ENCODE data around the gene WIPF2.

WIPF2 gene

DNA sequence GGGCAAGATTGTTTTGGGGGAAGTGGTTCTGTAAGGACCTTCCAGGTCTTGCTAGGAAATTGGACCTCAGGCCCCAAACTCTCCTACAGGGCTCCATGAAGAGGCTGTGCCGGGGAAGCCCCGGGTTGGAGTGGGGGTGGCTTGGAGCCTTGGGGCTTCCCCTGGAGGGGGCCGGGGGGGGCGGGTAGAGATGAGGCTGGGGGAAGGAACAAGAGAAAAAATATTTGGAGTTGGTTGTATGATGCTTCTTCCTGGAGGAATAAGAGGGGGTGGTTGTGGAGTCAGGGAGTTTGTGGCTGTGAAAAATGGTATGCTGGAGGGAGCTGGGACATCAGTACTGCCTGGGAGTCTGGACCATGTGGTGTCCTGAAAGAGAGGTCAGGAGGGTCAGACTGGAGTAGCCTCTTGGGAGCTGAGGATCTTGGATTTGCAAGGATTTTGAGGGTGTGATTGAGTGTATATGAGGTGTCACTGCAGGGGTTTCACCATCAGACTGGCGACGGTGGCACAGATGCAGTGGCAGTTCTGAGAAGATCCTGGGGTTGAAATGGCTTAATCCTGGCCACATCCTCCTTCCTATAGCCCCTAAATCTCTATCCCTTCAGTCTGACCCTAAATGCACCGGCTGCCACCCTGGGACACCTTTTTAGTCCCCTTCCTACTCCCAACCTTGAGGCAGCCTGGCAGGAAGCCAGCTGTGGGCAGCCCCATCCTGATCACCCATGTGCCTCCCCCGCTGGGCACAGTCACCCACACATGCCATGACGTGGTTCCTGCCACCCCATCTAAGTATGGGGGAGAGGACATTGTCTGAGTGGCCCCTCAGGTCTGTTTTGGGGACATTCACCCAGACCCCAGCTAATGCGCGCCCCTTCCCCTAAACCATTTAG is 100.8 kb downstream of the WIPF2 start (continued):
- TF ChIP-seq, protein P1, sequence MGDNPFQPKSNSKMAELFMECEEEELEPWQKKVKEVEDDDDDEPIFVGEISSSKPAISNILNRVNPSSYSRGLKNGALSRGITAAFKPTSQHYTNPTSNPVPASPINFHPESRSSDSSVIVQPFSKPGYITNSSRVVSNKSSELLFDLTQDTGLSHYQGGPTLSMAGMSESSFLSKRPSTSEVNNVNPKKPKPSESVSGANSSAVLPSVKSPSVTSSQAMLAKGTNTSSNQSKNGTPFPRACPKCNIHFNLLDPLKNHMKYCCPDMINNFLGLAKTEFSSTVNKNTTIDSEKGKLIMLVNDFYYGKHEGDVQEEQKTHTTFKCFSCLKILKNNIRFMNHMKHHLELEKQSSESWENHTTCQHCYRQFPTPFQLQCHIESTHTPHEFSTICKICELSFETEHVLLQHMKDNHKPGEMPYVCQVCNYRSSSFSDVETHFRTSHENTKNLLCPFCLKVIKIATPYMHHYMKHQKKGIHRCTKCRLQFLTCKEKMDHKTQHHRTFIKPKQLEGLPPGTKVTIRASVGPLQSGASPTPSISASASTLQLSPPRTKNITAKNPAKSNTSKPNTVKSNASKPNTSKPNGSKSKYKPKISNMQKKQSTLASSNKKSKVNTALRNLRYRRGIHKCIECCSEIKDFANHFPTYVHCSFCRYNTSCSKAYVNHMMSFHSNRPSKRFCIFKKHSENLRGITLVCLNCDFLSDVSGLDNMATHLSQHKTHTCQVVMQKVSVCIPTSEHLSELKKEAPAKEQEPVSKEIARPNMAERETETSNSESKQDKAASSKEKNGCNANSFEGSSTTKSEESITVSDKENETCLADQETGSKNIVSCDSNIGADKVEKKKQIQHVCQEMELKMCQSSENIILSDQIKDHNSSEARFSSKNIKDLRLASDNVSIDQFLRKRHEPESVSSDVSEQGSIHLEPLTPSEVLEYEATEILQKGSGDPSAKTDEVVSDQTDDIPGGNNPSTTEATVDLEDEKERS (tag by site-specific recombination; IDR thresholded peaks at IDR 0.05), result no peak
- TF ChIP-seq ZNF600 (tag by site-specific recombination; IDR thresholded peaks at IDR 0.05), result 0 out of 2 replicates have a peak, but pooled peaks have one; percentile 21
- TF ChIP-seq, protein P2, sequence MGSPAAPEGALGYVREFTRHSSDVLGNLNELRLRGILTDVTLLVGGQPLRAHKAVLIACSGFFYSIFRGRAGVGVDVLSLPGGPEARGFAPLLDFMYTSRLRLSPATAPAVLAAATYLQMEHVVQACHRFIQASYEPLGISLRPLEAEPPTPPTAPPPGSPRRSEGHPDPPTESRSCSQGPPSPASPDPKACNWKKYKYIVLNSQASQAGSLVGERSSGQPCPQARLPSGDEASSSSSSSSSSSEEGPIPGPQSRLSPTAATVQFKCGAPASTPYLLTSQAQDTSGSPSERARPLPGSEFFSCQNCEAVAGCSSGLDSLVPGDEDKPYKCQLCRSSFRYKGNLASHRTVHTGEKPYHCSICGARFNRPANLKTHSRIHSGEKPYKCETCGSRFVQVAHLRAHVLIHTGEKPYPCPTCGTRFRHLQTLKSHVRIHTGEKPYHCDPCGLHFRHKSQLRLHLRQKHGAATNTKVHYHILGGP (tag by site-specific recombination; IDR thresholded peaks at IDR 0.05), result no peak
- TF ChIP-seq ZNF324 (tag by site-specific recombination; IDR thresholded peaks at IDR 0.05), result no peak
- no peak for TF ChIP-seq ZNF48 (tag by site-specific recombination; IDR thresholded peaks at IDR 0.05)
- TF ChIP-seq ZNF202 (tag by site-specific recombination; IDR thresholded peaks at IDR 0.05; ENCODE audit: borderline replicate concordance), result no peak
- TF ChIP-seq, protein P3, sequence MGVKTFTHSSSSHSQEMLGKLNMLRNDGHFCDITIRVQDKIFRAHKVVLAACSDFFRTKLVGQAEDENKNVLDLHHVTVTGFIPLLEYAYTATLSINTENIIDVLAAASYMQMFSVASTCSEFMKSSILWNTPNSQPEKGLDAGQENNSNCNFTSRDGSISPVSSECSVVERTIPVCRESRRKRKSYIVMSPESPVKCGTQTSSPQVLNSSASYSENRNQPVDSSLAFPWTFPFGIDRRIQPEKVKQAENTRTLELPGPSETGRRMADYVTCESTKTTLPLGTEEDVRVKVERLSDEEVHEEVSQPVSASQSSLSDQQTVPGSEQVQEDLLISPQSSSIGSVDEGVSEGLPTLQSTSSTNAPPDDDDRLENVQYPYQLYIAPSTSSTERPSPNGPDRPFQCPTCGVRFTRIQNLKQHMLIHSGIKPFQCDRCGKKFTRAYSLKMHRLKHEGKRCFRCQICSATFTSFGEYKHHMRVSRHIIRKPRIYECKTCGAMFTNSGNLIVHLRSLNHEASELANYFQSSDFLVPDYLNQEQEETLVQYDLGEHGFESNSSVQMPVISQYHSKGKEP (tag by site-specific recombination; IDR thresholded peaks at IDR 0.05), result no peak
- no peak for TF ChIP-seq SETDB1 (IDR thresholded peaks at IDR 0.05; ENCODE audit: insufficient read length, low read length)
- no peak for TF ChIP-seq ZNF785 (tag by site-specific recombination; IDR thresholded peaks at IDR 0.05)
- TF ChIP-seq, protein P4, sequence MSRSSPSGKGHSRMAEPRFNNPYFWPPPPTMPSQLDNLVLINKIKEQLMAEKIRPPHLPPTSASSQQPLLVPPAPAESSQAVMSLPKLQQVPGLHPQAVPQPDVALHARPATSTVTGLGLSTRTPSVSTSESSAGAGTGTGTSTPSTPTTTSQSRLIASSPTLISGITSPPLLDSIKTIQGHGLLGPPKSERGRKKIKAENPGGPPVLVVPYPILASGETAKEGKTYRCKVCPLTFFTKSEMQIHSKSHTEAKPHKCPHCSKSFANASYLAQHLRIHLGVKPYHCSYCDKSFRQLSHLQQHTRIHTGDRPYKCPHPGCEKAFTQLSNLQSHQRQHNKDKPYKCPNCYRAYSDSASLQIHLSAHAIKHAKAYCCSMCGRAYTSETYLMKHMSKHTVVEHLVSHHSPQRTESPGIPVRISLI (tag by site-specific recombination; IDR thresholded peaks at IDR 0.05), result no peak
- no peak for TF ChIP-seq ZNF629 (tag by site-specific recombination; IDR thresholded peaks at IDR 0.05)
- no peak for TF ChIP-seq GFI1B (tag by site-specific recombination; IDR thresholded peaks at IDR 0.05)
- TF ChIP-seq, protein P5, sequence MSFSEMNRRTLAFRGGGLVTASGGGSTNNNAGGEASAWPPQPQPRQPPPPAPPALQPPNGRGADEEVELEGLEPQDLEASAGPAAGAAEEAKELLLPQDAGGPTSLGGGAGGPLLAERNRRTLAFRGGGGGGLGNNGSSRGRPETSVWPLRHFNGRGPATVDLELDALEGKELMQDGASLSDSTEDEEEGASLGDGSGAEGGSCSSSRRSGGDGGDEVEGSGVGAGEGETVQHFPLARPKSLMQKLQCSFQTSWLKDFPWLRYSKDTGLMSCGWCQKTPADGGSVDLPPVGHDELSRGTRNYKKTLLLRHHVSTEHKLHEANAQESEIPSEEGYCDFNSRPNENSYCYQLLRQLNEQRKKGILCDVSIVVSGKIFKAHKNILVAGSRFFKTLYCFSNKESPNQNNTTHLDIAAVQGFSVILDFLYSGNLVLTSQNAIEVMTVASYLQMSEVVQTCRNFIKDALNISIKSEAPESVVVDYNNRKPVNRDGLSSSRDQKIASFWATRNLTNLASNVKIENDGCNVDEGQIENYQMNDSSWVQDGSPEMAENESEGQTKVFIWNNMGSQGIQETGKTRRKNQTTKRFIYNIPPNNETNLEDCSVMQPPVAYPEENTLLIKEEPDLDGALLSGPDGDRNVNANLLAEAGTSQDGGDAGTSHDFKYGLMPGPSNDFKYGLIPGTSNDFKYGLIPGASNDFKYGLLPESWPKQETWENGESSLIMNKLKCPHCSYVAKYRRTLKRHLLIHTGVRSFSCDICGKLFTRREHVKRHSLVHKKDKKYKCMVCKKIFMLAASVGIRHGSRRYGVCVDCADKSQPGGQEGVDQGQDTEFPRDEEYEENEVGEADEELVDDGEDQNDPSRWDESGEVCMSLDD (tag by site-specific recombination; IDR thresholded peaks at IDR 0.05), result peak; percentile 36; the same call in 1 of the 2 replicates
- TF ChIP-seq ZNF155 (tag by site-specific recombination; IDR thresholded peaks at IDR 0.05), result no peak
- TF ChIP-seq, protein P6, sequence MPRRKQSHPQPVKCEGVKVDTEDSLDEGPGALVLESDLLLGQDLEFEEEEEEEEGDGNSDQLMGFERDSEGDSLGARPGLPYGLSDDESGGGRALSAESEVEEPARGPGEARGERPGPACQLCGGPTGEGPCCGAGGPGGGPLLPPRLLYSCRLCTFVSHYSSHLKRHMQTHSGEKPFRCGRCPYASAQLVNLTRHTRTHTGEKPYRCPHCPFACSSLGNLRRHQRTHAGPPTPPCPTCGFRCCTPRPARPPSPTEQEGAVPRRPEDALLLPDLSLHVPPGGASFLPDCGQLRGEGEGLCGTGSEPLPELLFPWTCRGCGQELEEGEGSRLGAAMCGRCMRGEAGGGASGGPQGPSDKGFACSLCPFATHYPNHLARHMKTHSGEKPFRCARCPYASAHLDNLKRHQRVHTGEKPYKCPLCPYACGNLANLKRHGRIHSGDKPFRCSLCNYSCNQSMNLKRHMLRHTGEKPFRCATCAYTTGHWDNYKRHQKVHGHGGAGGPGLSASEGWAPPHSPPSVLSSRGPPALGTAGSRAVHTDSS (tag by site-specific recombination; IDR thresholded peaks at IDR 0.05), result no peak
- TF ChIP-seq ZNF112 (tag by site-specific recombination; IDR thresholded peaks at IDR 0.05), result no peak
- TF ChIP-seq, protein P7, sequence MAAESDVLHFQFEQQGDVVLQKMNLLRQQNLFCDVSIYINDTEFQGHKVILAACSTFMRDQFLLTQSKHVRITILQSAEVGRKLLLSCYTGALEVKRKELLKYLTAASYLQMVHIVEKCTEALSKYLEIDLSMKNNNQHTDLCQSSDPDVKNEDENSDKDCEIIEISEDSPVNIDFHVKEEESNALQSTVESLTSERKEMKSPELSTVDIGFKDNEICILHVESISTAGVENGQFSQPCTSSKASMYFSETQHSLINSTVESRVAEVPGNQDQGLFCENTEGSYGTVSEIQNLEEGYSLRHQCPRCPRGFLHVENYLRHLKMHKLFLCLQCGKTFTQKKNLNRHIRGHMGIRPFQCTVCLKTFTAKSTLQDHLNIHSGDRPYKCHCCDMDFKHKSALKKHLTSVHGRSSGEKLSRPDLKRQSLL (tag by site-specific recombination; IDR thresholded peaks at IDR 0.05), result no peak
- no peak for TF ChIP-seq ZNF544 (tag by site-specific recombination; IDR thresholded peaks at IDR 0.05)
- no peak for TF ChIP-seq SCRT1 (tag by site-specific recombination; IDR thresholded peaks at IDR 0.05; ENCODE audit: borderline replicate concordance)
- no peak for TF ChIP-seq ZNF10 (tag by site-specific recombination; IDR thresholded peaks at IDR 0.05)
- TF ChIP-seq SP3 (tag by site-specific recombination; IDR thresholded peaks at IDR 0.05), result no peak
- TF ChIP-seq ZNF114 (tag by site-specific recombination; IDR thresholded peaks at IDR 0.05), result no peak
- TF ChIP-seq SALL2 (tag by site-specific recombination; IDR thresholded peaks at IDR 0.05; ENCODE audit: borderline replicate concordance), result no peak
- no peak for TF ChIP-seq ZNF121 (tag by site-specific recombination; IDR thresholded peaks at IDR 0.05)
- TF ChIP-seq ZNF514 (tag by site-specific recombination; IDR thresholded peaks at IDR 0.05), result no peak
